Activated CD4-positive, alpha-beta T cell treated with anti-CD3 and anti-CD28 coated beads for 1 hour (primary cell): ENCODE measurements around the gene KDM8.
A peak's percentile ranks its signal among the peaks of the same experiment; 100 is the strongest.
"Not testable (repeated sequence)": the region's sequence is repeated elsewhere in the genome, so short reads cannot be mapped to it uniquely, and the experiment has no call there.

ENCODE experiments used
- DNase-seq: peaks from one replicate; pipeline ENCODE4 v3.0.0-alpha.2; 2020

KDM8 gene

DNA sequence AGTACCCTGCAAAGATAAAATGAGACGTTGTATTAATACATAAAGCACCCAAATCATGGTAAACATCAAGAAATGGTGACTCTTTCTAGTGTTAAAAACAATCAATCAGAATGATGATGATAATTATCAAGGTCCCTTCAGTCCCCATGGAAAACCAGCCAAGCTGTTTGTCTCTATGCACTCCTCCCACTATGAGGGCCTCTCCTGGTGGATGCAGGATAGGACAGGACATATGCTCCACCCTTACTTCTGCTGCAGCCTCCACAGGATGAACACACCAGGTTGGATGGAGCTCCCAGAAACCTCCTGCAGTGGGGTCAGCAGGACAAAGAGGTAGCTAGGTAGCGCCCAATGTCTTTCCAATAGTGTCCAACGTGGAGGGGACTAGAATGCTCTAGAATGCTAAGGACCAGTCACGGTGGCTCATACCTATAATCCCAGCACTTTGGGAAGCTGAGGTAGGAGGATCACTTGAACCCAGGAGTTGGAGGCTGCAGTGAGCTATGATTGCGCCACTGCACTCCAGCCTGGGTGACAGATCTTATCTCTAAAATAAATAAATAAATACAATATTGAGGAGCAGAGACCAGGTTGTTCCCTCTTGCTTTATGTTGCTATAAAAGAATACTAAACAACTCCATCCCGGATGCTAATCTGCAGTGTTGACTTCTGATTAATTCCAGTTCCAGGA is 9.9 kb upstream of the KDM8 start:
- DNase-seq = no peak

DNA sequence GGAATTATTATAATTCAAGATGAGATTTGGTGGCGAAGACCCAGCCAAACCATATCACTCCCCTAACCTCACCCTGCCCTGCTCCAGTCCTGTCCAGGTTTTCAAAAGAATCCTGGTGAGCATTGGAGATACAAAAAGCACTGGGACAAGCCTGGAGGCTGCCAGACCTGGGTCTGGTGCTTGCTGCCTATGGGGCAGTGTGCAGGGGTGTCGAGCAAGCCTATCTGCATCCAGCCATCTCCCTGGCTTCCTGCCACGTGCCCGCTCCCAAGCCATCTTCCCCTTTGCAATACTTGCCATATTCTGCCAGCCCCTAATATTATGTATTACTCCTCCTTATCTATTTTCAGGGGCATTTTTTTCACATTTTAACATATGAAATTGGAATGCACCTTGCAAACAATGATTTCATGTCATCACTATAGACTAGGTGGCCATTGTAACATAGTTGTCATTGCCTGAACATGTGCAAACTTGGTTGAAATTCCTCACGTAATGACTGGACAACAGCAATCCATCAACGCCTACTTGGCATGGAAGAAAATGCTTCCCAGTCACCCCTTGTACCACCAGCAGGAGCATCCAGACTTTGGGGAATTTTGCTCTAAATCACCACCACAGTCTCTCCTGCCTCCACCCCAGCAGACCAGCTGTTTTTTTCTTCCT is 8.1 kb upstream of the KDM8 start:
- no peak for DNase-seq

DNA sequence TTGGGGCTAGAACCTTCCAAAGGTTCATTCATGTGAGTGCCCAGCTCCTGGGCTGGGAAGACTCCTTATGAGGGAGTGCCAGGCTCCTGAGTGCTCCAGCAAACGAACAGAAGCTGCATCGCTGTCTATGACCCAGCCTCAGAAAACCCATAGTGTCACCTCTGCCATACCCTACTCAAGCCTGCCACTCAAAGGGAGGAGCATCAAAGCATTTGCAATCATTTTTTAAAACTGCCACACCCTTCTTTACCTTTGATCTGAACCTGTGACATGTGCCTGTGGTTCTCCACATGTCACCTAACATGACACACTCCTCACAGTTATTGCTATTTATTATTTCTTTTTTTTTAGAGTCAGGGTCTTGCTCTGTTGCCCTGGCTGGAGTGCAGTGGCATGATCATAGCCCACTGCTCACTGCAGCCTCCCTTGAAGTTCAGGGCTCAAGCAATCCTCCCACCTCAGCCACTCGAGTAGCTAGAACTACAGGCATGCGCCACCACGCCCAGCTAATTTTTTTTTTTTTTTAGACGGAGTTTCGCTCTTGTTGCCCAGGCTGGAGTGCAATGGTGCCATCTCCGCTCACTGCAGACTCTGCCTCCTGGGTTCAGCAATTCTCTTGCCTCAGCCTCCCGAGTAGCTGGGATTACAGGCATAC is 7.3 kb upstream of the KDM8 start:
- peak; percentile 40 for DNase-seq

DNA sequence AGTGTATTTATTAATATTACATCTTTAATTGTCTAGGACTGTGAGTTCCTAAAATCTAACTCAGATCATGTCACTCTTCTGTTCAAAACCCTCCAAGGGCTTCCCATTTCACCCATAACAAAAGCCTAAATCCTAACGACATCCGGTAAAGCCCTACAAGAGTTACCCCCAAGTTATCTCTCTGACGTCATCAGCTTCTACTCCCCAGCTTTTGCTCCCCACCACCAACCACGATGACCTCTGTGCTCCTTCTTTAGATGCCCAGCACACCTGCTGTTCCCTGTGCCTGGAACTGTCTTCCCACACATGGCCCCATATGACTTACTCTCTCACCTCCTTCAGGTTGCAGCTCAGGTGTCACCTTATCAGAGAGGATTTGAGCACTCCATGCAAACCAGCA is 6.3 kb upstream of the KDM8 start:
- no peak for DNase-seq

DNA sequence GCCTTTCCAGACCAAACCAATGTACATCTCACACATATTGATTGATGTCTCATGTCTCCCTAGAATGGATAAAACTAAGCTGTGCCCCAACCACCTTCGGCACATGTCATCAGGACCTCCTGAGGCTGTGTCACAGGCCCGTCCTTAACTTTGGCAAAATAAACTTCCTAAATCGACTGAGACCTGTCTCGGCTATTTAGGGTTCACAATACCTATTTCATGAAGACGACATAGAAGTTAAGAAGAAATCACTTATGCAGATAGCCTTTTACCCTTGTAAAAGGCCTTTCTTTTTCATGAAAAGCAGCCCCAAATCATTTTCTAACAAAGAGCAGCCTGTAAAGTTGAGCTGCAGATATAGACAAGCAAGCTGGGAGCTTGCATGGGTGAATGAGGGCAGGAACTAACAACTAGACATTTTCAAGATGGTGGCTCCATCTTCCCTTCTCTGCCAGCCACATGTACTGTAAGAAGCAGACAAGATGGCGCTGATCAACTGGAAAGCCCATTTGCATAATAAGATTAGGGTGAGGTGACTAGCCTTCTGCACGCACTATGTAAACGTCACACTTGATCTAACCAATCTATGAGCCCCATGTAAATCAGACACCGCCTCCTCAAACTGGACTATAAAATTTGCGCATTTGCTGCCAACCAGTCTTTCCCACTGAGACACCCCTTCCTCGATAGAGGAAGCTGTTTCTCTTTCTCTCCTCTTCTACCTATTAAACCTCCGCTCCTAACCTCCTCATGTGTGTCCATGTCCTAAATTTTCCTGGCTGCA is 4.7 kb upstream of the KDM8 start:
- no peak for DNase-seq

DNA sequence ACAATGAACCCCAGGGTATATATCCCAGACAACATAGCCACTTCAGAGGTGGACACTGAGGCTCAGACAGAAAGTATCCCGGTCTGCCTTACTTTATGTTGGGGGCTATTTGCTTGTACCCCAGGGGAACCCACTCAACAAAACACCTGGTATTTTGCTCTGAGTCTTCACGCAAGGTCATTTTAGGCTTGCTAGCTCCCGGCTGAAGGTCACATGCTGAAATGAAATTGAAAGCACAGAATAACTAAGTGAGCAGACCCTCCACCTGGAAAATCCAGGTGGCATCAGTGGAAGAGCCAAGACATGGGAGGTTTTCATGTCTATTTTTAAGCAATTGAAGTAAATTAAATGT is 4.1 kb upstream of the KDM8 start:
- DNase-seq = no peak

DNA sequence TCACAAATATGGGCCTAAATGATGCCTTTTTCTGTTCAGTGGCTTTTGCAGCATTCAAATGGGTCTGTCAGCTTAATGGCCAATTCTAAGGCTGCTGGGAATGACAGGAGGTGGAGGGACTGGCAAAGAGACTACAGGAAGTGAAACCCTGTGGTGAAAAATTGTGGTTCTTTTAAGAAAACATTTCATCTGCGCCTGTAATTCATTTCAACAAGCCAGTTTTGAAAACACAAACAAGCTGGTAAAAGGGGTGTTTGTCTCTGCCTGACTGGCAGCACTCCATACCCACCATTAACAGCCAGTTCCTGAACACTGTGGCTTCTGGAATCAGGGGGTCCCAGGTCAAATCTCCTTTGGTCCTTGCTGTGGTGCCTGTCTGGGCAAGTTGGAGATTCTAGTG is 3.6 kb upstream of the KDM8 start:
- no peak for DNase-seq

DNA sequence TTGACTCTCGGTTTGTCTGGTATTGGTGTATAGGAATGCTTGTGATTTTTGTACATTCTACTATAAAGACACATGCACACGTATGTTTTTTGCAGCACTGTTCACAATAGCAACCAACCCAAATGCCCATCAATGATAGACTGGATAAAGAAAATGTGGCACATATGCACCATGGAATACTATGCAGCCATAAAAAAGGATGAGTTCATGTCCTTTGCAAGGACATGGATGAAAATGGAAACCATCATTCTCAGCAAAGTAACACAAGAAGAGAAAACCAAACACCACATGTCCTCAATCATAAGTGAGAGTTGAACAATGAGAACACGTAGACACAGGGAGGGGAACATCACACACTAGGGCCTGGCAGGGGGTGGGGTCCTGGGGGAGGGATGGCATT is 2.4 kb upstream of the KDM8 start:
- not testable (repeated sequence) for DNase-seq

DNA sequence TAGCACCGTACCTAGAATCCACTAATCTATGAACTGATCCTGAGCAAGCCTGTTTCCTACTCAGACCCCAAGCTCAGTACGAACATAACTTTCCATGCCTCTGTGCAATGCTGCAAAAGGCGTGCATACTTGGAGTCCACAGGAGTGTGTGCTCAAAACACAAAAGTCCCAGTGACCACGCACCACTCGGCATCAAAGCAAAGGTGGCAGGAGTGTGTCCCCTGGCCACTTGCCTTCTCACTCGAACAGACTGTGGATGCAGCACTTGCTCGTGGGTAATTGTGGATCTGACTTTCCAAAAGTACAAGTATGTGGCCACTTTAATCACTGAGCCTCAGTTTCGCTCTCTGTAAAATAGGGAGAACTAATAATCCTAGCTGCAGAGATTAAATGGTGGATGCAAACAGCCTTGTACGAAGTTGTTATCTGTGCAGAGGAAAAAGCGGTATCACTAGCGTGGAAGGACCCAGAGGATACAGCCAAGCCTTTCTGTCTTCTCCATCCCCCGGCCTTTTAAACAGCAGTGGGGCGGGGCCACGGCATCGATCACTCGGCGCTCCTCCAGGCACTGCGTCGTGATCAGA is 311 bp upstream of the KDM8 start:
- no peak for DNase-seq

DNA sequence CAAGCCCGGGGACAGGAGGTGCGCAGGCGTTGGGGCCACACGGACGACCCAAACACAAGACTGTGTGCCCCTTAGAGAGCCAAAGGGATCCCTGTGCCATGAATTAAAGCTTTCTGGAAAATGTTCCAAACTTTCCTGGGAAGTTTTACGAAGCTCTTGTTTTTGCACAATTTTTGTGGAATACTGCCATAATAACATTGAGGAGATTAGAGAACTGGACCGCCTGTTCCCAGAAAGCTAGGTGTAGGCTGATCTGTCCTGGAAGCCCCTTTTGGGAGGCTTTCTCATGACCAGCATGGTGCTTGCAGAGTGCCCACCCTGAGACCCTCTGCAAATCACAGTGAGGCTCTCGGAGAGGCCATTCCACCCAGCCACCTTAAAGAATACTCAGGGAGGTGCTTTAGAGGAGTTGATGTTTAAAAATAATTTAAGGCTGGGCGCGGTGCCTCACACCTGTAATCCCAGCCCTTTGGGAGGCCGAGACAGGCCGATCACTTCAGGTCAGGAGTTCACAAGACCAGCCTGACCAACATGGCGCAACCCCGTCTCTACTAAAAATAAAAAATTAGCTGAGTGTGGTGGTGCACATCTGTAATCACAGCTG is 1.1 kb downstream of the KDM8 start:
- no peak for DNase-seq

DNA sequence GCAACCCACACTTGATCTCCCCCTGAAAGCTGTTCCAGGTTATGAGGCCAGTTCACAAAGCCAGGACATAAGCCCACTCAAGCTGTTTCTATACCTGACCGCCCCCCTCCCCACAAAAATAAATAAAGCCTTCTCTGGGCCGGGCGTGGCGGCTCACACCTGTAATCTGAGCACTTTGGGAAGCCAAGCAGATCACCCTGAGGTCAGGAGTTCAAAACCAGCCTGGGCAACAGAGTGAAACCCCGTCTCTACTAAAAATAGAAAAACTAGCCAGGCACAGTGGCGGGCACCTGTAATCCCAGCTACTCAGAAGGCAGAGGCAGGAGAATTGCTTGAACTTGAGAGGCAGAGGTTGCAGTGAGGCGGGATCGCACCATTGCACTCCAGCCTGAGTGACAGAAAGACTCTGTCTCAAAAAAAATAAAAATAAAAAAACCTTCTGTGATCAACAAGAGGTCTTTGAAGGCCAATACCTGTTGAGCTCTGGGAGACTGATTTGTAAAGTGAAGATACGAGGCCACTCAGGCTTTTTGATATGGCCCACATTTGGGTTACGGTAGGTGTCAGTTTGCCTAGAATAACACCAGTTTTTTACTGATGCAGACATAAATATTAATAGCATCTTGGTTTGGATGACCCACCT is 2.2 kb downstream of the KDM8 start:
- no peak for DNase-seq

DNA sequence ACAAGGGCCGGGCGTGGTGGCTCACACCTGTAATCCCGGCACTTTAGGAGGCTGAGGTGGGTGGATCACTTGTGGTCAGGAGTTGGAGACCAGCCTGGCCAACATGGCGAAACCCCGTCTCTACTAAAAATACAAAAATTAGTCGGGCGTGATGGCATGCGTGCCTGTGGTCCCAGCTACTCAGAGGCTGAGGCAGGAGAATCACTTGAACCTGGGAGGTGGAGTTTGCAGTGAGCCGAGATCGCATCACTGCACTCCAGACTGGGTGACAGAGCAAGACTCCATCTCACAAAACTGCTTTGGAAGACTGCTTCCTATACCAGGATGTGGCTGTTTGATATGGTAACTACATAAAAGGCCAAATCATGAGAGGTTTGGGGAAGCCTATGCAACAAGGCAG is 3.8 kb downstream of the KDM8 start:
- not testable (repeated sequence) for DNase-seq

DNA sequence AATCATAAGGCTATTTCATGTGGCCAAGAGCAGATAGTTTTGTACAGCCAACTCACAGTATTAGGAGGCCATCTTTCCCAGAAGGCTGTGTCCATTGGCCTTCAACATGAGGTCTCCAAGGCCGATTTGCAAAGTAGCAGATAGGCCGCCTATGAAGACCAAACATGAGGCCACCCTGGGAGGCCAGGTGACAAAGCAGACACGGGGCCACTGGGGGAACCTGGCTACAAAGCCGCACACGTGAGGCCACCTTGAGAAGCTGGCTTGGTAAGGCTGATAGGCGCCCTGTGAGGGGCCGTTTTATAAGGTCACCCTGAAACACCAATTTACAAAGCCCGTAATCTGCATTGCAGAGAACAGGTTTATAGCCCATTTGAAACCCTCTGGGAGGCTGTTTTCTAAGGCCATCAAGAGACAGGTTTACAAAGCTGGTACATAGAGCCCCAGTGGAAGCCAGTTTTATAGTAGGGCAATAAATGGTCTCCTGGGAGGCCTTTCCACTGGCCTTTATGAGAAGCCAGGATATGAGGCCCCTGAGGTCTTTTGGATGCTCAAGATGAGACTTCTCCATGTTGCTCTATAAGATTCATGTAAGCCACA is 4.9 kb downstream of the KDM8 start:
- DNase-seq = no peak

DNA sequence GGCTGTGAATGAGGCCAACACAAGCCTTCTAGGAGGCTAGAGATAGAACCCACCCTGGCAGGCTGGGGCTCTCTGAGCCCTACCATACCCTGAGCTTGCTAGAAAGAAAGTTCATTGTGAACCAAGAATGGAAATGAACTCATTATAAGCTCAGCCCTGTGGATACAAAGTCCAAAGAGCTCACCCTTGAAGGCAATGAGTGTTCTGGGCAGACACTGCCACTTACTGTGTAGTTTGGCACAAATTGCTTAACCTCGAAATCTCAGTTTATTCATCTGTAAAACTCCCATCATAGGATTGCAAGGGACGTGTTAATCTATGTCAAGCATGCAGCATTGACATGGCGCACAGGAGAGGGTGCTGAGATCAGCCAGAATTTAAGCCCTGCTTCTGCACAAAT is 5.5 kb downstream of the KDM8 start:
- no peak for DNase-seq

DNA sequence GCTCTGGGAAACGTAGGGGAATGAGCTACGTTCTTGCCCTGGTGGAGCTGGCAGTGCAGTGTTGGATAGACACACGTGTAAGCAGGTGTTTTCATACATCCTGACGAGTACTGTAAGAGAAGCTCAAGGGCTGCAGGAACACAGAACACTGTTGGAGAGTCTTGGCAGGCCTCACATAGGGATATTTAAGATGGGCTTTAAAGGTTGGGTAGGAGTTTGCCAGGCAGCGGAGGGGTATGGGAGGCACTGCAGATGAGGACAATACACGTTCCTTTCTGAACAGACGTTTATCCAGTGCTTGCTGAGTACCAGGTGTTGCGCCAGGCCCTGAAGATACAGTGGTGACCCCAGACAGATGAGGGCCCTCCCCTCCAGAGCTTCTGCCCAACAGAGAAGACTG is 6.3 kb downstream of the KDM8 start:
- no peak for DNase-seq

DNA sequence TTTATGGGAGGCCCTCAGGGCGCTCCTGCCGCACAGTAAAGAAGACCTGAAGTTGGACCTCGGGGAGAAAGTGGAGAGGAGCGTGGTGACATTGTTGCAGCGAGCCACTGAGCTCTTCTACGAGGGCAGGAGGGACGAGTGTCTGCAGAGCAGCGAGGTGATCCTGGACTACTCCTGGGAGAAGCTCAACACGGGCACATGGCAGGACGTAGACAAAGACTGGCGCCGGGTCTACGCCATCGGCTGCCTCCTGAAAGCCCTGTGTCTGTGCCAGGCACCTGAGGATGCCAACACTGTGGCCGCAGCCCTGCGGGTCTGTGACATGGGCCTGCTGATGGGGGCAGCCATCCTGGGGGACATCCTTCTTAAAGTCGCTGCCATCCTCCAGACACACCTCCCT is 6.8 kb downstream of the KDM8 start:
- DNase-seq = no peak

DNA sequence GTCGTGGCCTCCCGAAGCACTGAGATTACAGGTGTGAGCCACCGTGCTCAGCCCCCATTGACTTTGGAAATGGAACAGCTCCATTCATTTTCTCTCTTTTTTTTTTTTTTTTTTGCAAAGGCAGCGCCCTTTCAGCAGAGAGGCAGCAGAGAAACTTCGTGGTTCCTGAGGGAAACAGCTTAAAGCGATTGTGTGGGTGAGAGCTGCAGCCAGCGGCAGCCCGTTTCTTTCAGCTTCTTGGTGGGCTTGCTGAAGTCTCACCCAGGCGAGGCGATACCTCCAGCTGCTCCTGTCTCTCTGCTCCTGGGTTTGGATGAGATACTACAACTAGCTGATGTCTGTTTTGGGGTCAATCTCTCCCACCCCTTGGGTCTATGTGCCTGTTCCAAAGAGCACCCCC is 7.7 kb downstream of the KDM8 start:
- DNase-seq = no peak

DNA sequence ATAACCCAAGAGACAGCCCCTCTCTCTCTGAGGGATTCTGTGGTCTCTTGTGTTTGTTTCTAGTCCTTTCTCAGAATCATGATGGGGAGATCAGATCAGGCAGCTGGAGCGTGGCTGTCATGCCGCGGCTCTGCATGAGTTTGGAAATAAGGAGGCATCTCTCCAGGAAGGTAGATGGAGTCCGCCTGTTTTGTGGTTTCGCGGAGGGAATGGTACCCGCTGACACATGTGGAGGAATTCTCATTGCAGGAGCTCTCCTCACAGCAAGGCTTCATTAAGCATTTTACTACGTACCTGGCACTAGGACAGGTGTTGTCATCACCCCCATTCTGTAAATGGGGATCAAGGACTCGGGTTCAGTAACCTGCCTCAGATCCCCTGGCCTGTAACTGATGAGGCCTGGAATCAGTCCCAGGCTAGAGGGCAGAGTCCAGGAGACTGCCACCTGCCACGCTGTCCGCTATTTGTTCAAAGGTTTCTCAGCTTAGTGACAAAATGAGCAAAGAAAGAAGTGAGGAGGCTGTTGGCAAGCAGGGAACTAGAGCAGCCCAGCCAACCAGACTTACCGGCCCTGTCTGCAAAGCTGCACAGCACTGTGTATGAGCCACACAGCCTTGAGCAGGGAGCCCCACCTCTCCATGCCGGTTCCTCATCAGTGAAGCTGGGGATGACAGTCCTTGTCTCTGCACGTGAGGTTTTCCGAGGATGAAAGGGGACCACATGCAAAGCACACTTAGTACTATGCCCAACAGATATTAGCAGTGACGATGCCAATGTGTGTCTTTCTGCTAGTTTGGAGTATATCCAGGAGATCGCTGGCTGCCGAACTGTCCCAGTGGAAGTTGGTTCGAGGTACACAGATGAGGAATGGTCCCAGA is 11.0 kb downstream of the KDM8 start:
- no peak for DNase-seq

DNA sequence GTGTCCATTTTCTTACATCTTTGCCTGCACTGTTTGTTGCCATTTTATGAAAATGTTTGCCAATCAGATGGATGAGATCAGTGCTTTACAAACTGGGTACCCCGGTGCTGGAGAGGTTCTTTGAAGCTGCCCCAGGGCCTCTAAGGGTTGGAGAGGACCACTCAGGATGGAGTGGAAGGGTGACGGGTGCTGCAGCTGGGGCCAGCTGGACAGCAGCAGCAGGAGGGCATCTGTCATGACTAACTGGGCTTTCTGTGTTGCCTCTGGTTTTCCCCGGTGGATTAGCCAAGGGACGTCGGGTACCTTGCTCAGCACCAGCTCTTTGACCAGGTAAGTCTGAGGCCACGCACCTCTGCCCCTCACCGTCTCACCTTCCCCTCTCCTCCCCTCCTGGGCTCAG is 12.3 kb downstream of the KDM8 start:
- DNase-seq = no peak

DNA sequence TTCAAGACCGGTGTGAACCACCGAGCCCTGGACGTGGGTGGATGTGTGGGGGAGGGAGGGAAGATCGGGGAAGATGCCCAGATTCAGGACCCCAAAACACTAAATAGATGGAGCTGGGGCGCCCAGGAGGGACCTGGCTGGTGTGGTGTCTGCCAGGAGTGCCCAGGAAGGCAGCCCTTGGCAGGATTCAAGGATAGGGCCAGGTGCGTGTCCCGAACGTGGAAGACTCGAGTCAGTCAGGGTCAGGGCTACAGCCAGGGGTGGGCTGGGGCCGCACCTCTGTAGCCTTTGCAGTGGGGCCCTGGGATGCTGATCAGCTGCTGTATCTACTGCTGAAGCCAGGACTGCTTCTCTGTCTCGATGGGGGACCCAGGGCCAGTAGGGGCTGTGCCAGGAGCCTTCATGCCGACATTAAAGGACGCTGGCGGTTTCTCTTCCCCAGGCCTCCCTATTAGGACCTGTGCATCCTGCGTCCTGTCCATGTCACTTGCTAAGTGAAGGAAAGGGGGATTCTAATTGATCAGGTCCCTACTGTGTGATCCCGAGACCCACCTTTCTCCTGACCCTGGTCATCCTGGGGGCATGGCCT is 13.1 kb downstream of the KDM8 start:
- no peak for DNase-seq

DNA sequence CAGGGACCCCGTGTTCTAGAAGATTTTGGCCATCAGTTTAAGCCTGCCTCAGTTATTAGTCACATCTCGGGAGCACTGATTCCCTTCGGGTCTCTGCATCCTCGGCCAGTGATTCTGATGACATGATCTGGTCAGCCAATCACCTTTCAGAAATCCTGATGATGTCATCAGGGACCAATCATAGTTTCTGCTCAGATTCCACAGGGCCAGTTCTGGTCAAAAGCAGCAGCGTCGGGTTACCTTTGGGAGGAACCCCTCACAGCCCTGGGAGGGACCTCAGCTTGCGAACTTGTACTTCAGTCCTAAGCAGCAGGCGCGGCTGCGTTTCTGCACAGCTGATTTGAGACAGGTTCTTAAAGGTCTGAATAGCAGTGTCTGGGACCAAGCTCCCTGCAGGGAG is 13.9 kb downstream of the KDM8 start:
- DNase-seq = no peak
